HG03066 (cell line): ENCODE results near the gene THBS2.
"Not testable (repeated sequence)": the region's sequence is repeated elsewhere in the genome, so short reads cannot be mapped to it uniquely, and the experiment has no call there.

Experiments used
- ATAC-seq: cut with Tn5 transposase; IDR thresholded peaks from one replicate; pipeline ENCODE4 v1.9.1; 2021; ENCODE audit warnings: low read depth; ENCODE audit not compliant: unreplicated experiment

The THBS2 gene

GRCh38 chr6:169273511-169273910 lies 19.9 kb upstream of the THBS2 start:
- no peak for ATAC-seq

GRCh38 chr6:169271877-169272216 lies 18.2 kb upstream of the THBS2 start:
- no peak for ATAC-seq

- no peak for ATAC-seq
Observed at GRCh38 chr6:169271158-169271876, 17.7 kb upstream of the THBS2 start.

GRCh38 chr6:169270077-169270380 lies 16.4 kb upstream of the THBS2 start:
- not testable (repeated sequence) for ATAC-seq

GRCh38 chr6:169269180-169270076 lies 15.8 kb upstream of the THBS2 start:
- no peak for ATAC-seq

- ATAC-seq = no peak
Observed at GRCh38 chr6:169268276-169268675, 14.6 kb upstream of the THBS2 start.

GRCh38 chr6:169266746-169267591 lies 13.3 kb upstream of the THBS2 start:
- no peak for ATAC-seq

GRCh38 chr6:169266261-169266660 lies 12.6 kb upstream of the THBS2 start:
- ATAC-seq = no peak

GRCh38 chr6:169265486-169266131 lies 12.0 kb upstream of the THBS2 start:
- ATAC-seq = no peak

- ATAC-seq = no peak
Observed at GRCh38 chr6:169263836-169264608, 10.4 kb upstream of the THBS2 start.

GRCh38 chr6:169263374-169263773 lies 9.7 kb upstream of the THBS2 start:
- no peak for ATAC-seq

- ATAC-seq = not testable (repeated sequence)
Observed at GRCh38 chr6:169262602-169263001, 9.0 kb upstream of the THBS2 start.

GRCh38 chr6:169256518-169256917 lies 2.9 kb upstream of the THBS2 start:
- no peak for ATAC-seq

GRCh38 chr6:169256061-169256460 lies 2.4 kb upstream of the THBS2 start:
- no peak for ATAC-seq

GRCh38 chr6:169255643-169256042 lies 2.0 kb upstream of the THBS2 start:
- ATAC-seq = no peak

GRCh38 chr6:169254456-169255316 lies 1.0 kb upstream of the THBS2 start:
- no peak for ATAC-seq

- ATAC-seq = no peak
Observed at GRCh38 chr6:169252505-169253189, 999 bp downstream of the THBS2 start.

GRCh38 chr6:169251822-169252504 lies 1.7 kb downstream of the THBS2 start:
- ATAC-seq = no peak
